Muscle layer of duodenum (tissue), 2 donors: ENCODE results near the gene NAE1.
"Not testable (repeated sequence)": the region's sequence is repeated elsewhere in the genome, so short reads cannot be mapped to it uniquely, and the experiment has no call there.

Experiments used
- H3K27ac ChIP-seq: one replicate; pipeline ENCODE4 v1.7.0; 2013; ENCODE audit warnings: mild to moderate bottlenecking, low read length
- H3K27me3 ChIP-seq: one replicate; pipeline ENCODE4 v1.7.0; 2013; ENCODE audit warnings: low read depth, mild to moderate bottlenecking, control low read depth, low read length
- H3K36me3 ChIP-seq, 2 donors: one replicate each; pipeline ENCODE4 v1.7.0; 2013; ENCODE audit warnings: low read length in 2 of 2, control low read depth in 1 of 2, mild to moderate bottlenecking in 1 of 2; ENCODE audit not compliant: insufficient read depth in 2 of 2, control insufficient read depth in 1 of 2
- H3K4me1 ChIP-seq, 2 donors: one replicate each; pipeline ENCODE4 v1.7.0; 2013; ENCODE audit warnings: low read length in 2 of 2, mild to moderate bottlenecking in 2 of 2, control low read depth in 1 of 2, moderate library complexity in 1 of 2; ENCODE audit not compliant: insufficient read depth in 2 of 2, control insufficient read depth in 1 of 2
- H3K4me3 ChIP-seq, 2 donors: one replicate each; pipeline ENCODE4 v1.7.0; 2013; ENCODE audit warnings: low read length in 2 of 2, low read depth in 1 of 2, mild to moderate bottlenecking in 1 of 2
- H3K9me3 ChIP-seq, 2 donors: one replicate each; pipeline ENCODE4 v1.7.0; 2013; ENCODE audit warnings: low read length in 2 of 2, control low read depth in 1 of 2, mild to moderate bottlenecking in 1 of 2; ENCODE audit not compliant: control insufficient read depth in 1 of 2
- donor health status: healthy.

Gene NAE1

DNA sequence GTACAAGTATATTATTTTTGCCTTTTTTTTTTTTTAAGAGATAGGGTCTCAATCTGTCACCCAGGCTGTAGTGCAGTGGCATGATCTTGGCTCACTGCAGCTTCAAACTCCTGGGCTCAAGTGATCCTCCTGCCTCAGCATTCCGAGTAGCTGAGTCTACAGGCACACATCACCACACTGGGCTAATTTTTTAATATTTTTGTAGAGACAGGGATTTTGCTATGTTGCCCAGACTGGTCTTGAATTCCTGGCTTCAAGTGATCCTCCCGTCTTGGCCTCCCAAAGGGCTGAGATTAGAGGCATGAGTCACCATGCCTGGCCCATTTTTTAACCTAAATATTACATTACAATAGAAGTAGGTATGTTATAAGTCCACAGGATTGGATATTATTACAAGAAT lies 32.6 kb downstream of the NAE1 start:
- Histone ChIP-seq H3K27ac (no peak overlapping the region), H3K36me3 (peaks cover under 1 to 6% of the 10 kb centered on the region in 2 donors), H3K9me3 (no peaks in the 10 kb centered on the region), H3K27me3 (no peaks in the 10 kb centered on the region), H3K4me3 (no peak overlapping the region), H3K4me1 (no peaks in the 10 kb centered on the region)

DNA sequence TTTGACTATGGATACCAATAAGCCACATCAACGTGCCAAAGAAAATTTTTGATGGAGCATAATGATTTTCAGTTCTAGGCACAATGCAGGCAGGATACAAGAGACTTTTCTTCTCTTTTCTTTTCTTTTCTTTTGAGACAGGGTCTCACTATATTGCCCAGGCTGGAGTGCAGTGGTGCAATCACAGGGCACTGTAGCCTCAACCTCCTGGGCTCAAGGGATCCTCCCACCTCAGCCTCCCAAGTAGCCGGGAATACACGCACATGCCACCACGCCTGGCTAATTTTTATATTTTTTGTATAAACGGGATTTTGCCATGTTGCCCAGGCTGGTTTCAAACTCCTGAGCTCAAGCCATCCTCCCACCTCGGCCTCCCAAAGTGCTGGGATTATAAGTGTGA lies 36.8 kb downstream of the NAE1 start:
- H3K4me1 ChIP-seq, H3K27ac ChIP-seq, H3K36me3 ChIP-seq, H3K27me3 ChIP-seq, H3K4me3 ChIP-seq, H3K9me3 ChIP-seq: not testable (repeated sequence)

DNA sequence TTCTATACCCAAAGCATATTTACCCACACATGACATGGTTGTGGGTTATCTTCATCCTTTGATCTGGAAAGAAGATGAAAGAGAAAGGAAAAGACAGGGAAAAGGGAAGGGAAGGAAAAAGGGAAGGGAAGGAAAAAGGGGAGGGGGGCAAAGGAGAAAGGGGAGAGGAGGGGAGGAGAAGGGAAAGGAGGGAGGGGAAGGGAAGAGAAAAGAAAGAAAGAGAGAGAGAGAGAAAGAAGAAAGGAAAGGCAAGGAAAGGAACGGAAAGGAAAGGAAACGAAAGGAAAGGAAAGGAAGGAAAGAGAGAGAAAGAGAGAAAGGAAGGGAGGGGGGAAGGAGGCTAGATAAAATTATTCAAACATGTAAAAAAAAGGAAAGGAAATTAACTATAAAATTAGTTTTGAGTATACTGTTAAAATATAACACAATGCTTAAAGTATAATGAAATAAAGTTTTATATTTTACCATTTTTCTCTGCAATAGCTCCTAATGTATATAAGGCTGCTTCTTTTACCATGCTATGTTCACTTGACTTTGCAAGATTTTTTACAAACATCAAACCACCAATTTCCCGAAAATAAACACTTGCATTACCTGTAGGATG lies 40.5 kb downstream of the NAE1 start:
- H3K36me3 ChIP-seq = no peaks in the 10 kb centered on the region
- no peak overlapping the region for H3K4me3 ChIP-seq
- H3K9me3 ChIP-seq = no peaks in the 10 kb centered on the region
- no peaks in the 10 kb centered on the region for H3K27me3 ChIP-seq
- no peak overlapping the region for H3K27ac ChIP-seq
- no peaks in the 10 kb centered on the region for H3K4me1 ChIP-seq

DNA sequence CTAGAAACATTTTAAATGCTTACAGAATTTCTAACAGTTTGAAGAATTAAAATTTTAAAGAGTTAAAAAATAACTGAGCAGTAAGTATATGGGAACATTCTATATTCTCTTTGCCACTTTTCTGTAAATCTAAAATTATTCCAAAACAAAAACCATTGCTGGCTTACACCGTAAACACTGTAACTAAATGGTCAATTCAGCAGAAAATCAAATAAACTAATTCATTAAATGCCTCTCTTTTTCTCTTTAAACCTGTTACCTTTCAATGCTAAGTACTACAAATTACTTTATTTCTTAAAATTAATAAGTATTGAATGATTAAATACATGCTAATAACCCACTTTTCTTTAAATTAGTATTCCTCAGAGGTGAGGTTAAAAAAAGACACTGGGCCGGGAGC lies 43.3 kb downstream of the NAE1 start:
- Histone ChIP-seq H3K4me3 (no peak overlapping the region), H3K9me3 (no peaks in the 10 kb centered on the region), H3K27me3 (no peaks in the 10 kb centered on the region), H3K4me1 (no peaks in the 10 kb centered on the region), H3K36me3 (no peaks in the 10 kb centered on the region), H3K27ac (no peak overlapping the region)

DNA sequence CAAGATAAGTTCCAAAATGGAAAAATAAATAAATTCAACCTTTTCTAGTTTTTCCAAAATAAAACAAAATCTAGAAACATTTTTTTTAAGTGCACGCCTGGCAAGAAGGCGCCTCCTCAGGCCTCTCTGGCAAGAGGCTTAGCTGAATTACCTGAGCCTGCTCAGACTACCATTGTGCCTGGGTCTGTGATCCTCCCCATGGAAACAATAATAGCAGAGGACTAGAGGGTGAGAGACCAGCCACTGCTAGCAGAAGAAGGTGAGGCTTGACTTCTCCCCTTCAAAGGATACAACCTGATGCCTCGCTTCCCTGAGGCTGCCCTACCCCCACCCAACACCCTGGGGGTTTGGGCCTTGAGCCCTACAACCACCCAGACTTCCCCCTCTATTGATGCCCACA lies 44.2 kb downstream of the NAE1 start:
- no peaks in the 10 kb centered on the region for H3K9me3 ChIP-seq
- no peak overlapping the region for H3K27ac ChIP-seq
- H3K36me3 ChIP-seq = no peaks in the 10 kb centered on the region

DNA sequence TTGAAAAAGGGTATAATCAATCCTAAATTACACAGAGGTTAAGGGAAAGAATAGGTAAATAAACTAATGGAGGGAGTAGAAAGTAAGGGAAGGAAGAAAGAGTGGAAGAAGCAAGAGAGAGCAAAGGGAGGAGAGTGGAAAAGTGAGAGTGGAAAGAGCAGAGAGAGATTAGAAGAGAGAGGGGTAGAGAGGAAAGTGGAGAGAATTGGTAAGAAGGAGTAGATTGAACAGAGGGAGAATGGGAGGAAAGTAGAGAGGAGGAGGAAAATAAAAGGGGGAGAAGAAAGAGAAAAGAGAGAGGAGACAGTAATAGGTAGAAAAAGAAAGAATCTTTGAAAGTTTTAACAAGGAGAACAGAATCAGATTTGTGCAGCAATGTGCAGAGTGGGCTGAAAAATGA lies 54.3 kb downstream of the NAE1 start:
- Histone ChIP-seq H3K4me1 (no peaks in the 10 kb centered on the region), H3K36me3 (no peaks in the 10 kb centered on the region), H3K4me3 (no peak overlapping the region), H3K9me3 (no peaks in the 10 kb centered on the region), H3K27ac (no peak overlapping the region), H3K27me3 (no peaks in the 10 kb centered on the region)

More for the DNA sequence above, 44.2 kb downstream of the NAE1 start:
- Histone ChIP-seq H3K4me1 (no peaks in the 10 kb centered on the region), H3K4me3 (no peak overlapping the region), H3K27me3 (no peaks in the 10 kb centered on the region)

DNA sequence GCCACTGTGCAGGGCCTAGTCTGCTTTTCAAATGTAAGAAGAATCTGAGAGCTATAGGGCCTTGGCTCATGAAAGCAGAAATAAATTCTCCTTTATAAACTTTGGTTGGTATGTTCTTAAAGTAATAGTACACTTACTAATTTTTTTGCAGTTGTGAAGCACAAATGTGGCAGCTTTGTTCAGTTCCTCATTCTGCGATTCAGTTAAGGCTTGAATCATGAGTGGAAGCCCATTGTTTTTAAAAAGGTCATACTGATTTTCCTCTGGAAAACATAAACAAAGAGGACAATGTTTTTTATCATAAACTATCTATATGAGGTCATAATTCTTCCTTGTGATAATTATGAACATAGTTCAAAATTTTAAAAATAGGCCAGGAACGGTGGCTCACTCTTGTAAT lies 55.8 kb downstream of the NAE1 start:
- H3K4me1 ChIP-seq = no peaks in the 10 kb centered on the region
- H3K4me3 ChIP-seq = no peak overlapping the region
- no peak overlapping the region for H3K27ac ChIP-seq
- H3K9me3 ChIP-seq = no peaks in the 10 kb centered on the region
- H3K36me3 ChIP-seq = no peaks in the 10 kb centered on the region
- H3K27me3 ChIP-seq = no peaks in the 10 kb centered on the region

DNA sequence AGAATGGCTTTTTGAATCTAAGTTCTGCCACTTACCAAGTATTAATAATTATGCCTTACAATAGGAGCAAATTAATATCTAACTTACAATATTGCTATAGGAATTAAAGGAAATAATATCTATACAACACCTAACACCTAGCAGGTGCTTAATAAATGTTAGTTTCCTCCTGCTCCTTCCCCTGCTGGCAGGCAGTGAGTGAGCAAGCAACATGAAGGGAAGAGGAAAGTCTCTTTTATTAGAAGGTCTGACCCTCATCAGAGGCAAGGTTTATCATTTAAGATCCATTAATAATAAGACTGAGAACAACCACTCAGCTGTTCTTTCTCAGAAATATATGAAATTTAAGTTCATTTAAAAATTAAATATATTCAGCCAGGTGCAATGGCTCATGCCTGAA lies 72.7 kb downstream of the NAE1 start:
- no peaks in the 10 kb centered on the region for H3K27me3 ChIP-seq
- H3K9me3 ChIP-seq = no peaks in the 10 kb centered on the region
- H3K27ac ChIP-seq = no peak overlapping the region
- H3K4me1 ChIP-seq = no peaks in the 10 kb centered on the region
- H3K4me3 ChIP-seq = no peak overlapping the region
- H3K36me3 ChIP-seq = no peaks in the 10 kb centered on the region

DNA sequence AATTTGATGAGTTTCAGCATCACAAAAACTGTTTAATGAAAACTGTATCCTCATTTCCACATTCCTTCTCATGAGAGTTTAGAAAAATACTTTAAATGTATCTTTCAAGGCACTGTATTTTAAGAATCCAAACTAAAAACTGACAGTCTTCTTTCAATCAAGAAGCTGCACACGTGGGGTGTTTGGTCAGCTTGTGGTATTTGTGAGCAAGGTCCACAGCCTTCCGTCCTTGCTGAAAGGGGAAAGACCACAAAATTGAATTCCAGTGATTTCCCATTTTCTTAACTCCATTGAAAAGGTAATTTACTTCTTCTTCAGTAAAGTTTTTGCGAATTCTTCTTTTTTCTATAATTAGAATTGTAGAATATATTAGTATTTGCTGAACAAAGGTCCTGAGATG lies 76.0 kb downstream of the NAE1 start:
- no peaks in the 10 kb centered on the region for H3K9me3 ChIP-seq

DNA sequence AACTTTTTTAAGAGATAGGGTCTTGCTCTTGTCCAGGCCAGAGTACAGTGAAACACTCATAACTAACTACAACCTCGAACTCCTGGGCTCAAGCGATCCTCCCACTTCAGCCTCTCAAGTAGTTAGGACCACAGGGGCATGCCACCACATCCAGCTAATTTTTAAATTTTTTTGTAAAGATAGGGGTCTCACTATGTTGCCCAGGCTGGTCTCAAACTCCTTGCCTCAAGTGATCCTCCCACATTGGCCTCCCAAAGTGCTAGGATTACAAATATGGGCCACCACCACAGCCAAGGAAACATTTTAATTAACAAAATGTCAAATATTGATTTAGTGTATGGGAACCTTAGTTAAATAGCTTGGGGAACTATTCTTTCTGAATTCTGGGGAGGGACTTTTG lies 76.6 kb downstream of the NAE1 start:
- H3K36me3 ChIP-seq = peaks cover under 1 to 8% of the 10 kb centered on the region in 2 donors

More for the DNA sequence above, 76.0 kb downstream of the NAE1 start:
- Histone ChIP-seq H3K27me3 (no peaks in the 10 kb centered on the region), H3K4me3 (no peak overlapping the region), H3K4me1 (peaks cover 9 to 10% of the 10 kb centered on the region in 2 donors), H3K27ac (no peak overlapping the region), H3K36me3 (peaks cover 0 to 5% of the 10 kb centered on the region in 2 donors)

DNA sequence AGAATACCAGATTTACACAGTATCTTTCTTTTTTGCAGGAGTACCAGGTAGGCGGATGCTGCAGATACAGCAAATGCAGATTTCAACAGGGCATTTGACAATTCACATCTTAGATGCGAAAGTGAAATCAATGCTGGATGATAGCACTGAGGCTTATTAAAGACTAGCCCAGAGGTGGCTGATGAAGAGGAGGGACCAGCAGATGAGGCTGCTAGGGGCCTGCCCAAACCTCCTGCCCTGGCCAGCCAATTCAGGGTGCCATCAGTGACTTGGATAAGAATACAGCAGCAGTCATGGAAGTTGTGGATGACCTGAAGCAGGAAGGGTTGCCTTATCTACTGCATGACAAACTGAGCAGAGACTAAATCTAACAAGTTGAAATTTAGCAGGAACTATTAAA lies 77.8 kb downstream of the NAE1 start:
- Histone ChIP-seq H3K4me1 (peaks cover 15 to 24% of the 10 kb centered on the region in 2 donors), H3K27me3 (no peaks in the 10 kb centered on the region), H3K4me3 (no peak overlapping the region), H3K9me3 (no peaks in the 10 kb centered on the region), H3K27ac (no peak overlapping the region), H3K36me3 (peaks cover 10 to 16% of the 10 kb centered on the region in 2 donors)

More for the DNA sequence above, 76.6 kb downstream of the NAE1 start:
- Histone ChIP-seq H3K27me3 (no peaks in the 10 kb centered on the region), H3K4me3 (no peak overlapping the region), H3K9me3 (no peaks in the 10 kb centered on the region), H3K4me1 (peaks cover 14 to 15% of the 10 kb centered on the region in 2 donors), H3K27ac (no peak overlapping the region)
